ENCODE data around the gene POLDIP3. TPM values are rescaled to one million over a fixed set of nuclear protein-coding genes. Genes with fewer than 3 reads are reported as not detected.
"Not testable (repeated sequence)": the region's sequence is repeated elsewhere in the genome, so short reads cannot be mapped to it uniquely, and the experiment has no call there.

POLDIP3 gene
- total RNA-seq, 1 donor from 2014 or later, result 35.2 TPM

DNA sequence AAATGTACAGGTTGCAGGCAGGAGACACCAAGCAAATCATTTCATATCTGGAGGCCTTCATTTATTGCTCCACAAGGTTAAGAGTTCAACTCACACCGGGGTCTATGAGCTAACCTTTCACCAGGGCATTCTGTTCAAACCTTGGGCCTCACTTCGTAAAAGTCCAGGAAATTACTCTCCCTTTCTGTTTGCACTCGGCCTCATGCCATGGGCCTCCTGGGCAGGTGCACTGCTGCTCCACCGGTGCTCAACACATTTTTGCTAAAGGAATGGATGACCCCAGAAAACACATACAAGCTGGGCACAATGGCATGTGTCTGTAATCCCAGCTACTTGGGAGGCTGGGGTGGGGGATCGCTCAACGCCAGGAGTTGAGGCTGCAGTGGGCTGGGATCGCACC, 78.5 kb downstream of the POLDIP3 start:
- TF ChIP-seq, protein P1, sequence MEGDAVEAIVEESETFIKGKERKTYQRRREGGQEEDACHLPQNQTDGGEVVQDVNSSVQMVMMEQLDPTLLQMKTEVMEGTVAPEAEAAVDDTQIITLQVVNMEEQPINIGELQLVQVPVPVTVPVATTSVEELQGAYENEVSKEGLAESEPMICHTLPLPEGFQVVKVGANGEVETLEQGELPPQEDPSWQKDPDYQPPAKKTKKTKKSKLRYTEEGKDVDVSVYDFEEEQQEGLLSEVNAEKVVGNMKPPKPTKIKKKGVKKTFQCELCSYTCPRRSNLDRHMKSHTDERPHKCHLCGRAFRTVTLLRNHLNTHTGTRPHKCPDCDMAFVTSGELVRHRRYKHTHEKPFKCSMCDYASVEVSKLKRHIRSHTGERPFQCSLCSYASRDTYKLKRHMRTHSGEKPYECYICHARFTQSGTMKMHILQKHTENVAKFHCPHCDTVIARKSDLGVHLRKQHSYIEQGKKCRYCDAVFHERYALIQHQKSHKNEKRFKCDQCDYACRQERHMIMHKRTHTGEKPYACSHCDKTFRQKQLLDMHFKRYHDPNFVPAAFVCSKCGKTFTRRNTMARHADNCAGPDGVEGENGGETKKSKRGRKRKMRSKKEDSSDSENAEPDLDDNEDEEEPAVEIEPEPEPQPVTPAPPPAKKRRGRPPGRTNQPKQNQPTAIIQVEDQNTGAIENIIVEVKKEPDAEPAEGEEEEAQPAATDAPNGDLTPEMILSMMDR (IDR thresholded peaks at IDR 0.05; ENCODE audit: borderline replicate concordance), result no peak
- DNase-seq, result no peak
- Histone ChIP-seq H3K27me3 (ENCODE audit: low read depth) (no peaks in the 10 kb centered on the region), H3K9me3 (replicated peaks) (no peaks in the 10 kb centered on the region), H3K4me1 (no peaks in the 10 kb centered on the region), H3K4me3 (no peak overlapping the region), H3K27ac (replicated peaks) (no peak overlapping the region), H3K36me3 (no peaks in the 10 kb centered on the region)
- intact Hi-C loops (cut with micrococcal nuclease), result no loop called here

DNA sequence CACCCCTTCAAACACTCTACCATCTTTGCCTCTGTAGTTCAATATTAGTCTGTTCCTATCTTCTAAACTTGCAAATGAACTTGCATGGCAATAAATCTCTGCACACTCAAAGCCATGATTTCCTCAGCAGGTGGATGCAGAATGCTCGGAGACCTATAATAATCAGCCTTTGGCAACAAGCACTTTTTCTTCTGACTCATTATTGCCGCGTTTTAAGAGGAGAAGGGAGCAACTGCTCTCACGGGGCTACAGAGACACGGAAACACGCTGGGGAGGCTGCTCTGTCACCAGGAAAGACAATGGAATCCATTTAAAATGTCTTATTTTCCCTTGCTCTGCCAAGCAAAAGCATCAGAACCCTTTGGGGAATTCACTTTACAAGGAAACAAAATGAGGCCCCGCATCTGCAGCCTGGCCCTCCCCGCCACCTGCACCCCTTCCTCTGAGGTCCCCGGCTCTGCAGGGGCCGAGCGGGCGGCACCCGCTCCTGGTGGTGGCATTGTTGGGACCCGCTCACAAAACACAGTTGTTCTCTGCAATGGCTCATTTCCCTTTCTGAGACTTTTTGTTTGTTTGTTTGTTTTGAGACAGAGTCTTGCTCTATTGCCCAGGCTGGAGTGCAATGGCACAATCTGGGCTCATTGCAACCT, 79.5 kb downstream of the POLDIP3 start:
- H3K36me3 ChIP-seq; H3K27ac ChIP-seq (replicated peaks); DNase-seq; H3K4me3 ChIP-seq; intact Hi-C loops (cut with micrococcal nuclease); H3K27me3 ChIP-seq (ENCODE audit: low read depth); H3K9me3 ChIP-seq (replicated peaks); H3K4me1 ChIP-seq: not testable (repeated sequence)

Other genes with a start within 250 kb of the POLDIP3 start
- 1.2 TPM for gene NFAM1, start 182.5 kb downstream of the POLDIP3 start, total RNA-seq
- gene RRP7A, start 95.1 kb downstream of the POLDIP3 start, total RNA-seq, result 15.8 TPM
- gene SERHL2, start 60.9 kb downstream of the POLDIP3 start, total RNA-seq, result 3.5 TPM
- gene ATP5MGL, start 25.7 kb upstream of the POLDIP3 start, total RNA-seq, result 0.38 TPM
- gene CYB5R3, start 34.5 kb upstream of the POLDIP3 start, total RNA-seq, result 298 TPM
- 94.9 TPM for gene A4GALT, start 106.0 kb upstream of the POLDIP3 start, total RNA-seq
- 26.9 TPM for gene ARFGAP3, start 242.4 kb upstream of the POLDIP3 start, total RNA-seq

All from left ventricle myocardium inferior (tissue), 1 donor.